Osteocyte (in vitro differentiated cells): ENCODE measurements around the gene PIK3AP1. TPM values are rescaled to one million over a fixed set of nuclear protein-coding genes. Genes with fewer than 3 reads are reported as not detected.
"Not testable (repeated sequence)": the region's sequence is repeated elsewhere in the genome, so short reads cannot be mapped to it uniquely, and the experiment has no call there.

Experiments
- DNase-seq: peaks from one replicate; pipeline ENCODE4 v3.0.0; 2021; ENCODE audit warnings: mixed read lengths; ENCODE audit not compliant: unreplicated experiment; ENCODE audit errors: extremely low spot score
- H3K27ac Mint-ChIP-seq: one replicate; pipeline ENCODE4 v1.8.0; 2021; ENCODE audit warnings: mild to moderate bottlenecking, mixed read lengths; ENCODE audit not compliant: unreplicated experiment
- H3K27me3 Mint-ChIP-seq: one replicate; pipeline ENCODE4 v1.8.0; 2021; ENCODE audit warnings: mixed read lengths; ENCODE audit not compliant: unreplicated experiment
- H3K36me3 Mint-ChIP-seq: one replicate; pipeline ENCODE4 v1.8.0; 2021; ENCODE audit warnings: mixed read lengths; ENCODE audit not compliant: unreplicated experiment
- H3K4me1 Mint-ChIP-seq: one replicate; pipeline ENCODE4 v1.8.0; 2021; ENCODE audit warnings: mixed read lengths; ENCODE audit not compliant: unreplicated experiment
- H3K4me3 Mint-ChIP-seq: one replicate; pipeline ENCODE4 v1.8.0; 2021; ENCODE audit warnings: mild to moderate bottlenecking, moderate library complexity, mixed read lengths; ENCODE audit not compliant: unreplicated experiment
- H3K9me3 Mint-ChIP-seq: one replicate; pipeline ENCODE4 v1.8.0; 2021; ENCODE audit warnings: mixed read lengths; ENCODE audit not compliant: unreplicated experiment
- CTCF ChIP-seq: fragments of 200-600 bp; sonication (generic); IDR thresholded peaks from 2 replicates; pipeline ENCODE4 v1.5.0; 2021; ENCODE audit warnings: antibody characterized with exemption, mild to moderate bottlenecking, moderate library complexity
- total RNA-seq: library from RNA; stranded (reverse); gene quantifications from 2 replicates; pipeline ENCODE4 v1.2.1, GENCODE V29; 2021

PIK3AP1 gene
- total RNA-seq, 1 donor from 2014 or later = 0.19 TPM

GRCh38 chr10:96701265-96701664 is 19.0 kb downstream of the PIK3AP1 start:
- Mint-ChIP-seq H3K27me3 (peaks cover 6% of the 10 kb centered on the region), H3K27ac (no peak overlapping the region), H3K9me3 (no peaks in the 10 kb centered on the region), H3K36me3 (no peaks in the 10 kb centered on the region), H3K4me3 (no peak overlapping the region), H3K4me1 (no peaks in the 10 kb centered on the region)
- TF ChIP-seq CTCF = no peak
- no peak for DNase-seq

GRCh38 chr10:96700374-96701099 is 19.8 kb downstream of the PIK3AP1 start:
- no peak overlapping the region for H3K4me3 Mint-ChIP-seq
- H3K9me3 Mint-ChIP-seq = no peaks in the 10 kb centered on the region
- no peaks in the 10 kb centered on the region for H3K4me1 Mint-ChIP-seq
- DNase-seq = no peak
- H3K36me3 Mint-ChIP-seq = no peaks in the 10 kb centered on the region
- TF ChIP-seq CTCF = no peak
- no peak overlapping the region for H3K27ac Mint-ChIP-seq
- peaks cover 8% of the 10 kb centered on the region for H3K27me3 Mint-ChIP-seq

- no peak overlapping the region for H3K27ac Mint-ChIP-seq
- H3K9me3 Mint-ChIP-seq = no peaks in the 10 kb centered on the region
- H3K4me3 Mint-ChIP-seq = no peak overlapping the region
- peaks cover 11% of the 10 kb centered on the region for H3K27me3 Mint-ChIP-seq
- TF ChIP-seq CTCF = no peak
- no peak for DNase-seq
- H3K4me1 Mint-ChIP-seq = no peaks in the 10 kb centered on the region
- no peaks in the 10 kb centered on the region for H3K36me3 Mint-ChIP-seq
Measured at GRCh38 chr10:96699613-96700012, 20.7 kb downstream of the PIK3AP1 start.

- DNase-seq, H3K27ac Mint-ChIP-seq, H3K36me3 Mint-ChIP-seq, H3K4me1 Mint-ChIP-seq, H3K9me3 Mint-ChIP-seq, H3K4me3 Mint-ChIP-seq: not testable (repeated sequence)
- peaks cover 11% of the 10 kb centered on the region for H3K27me3 Mint-ChIP-seq
Measured at GRCh38 chr10:96698305-96698704, 22.0 kb downstream of the PIK3AP1 start.

- DNase-seq = no peak
- Mint-ChIP-seq H3K27me3 (peaks cover 11% of the 10 kb centered on the region), H3K4me3 (no peak overlapping the region), H3K27ac (no peak overlapping the region), H3K36me3 (no peaks in the 10 kb centered on the region), H3K4me1 (no peaks in the 10 kb centered on the region), H3K9me3 (no peaks in the 10 kb centered on the region)
- no peak for TF ChIP-seq CTCF
Measured at GRCh38 chr10:96697438-96697837, 22.9 kb downstream of the PIK3AP1 start.
